Upper lobe of right lung (tissue), 1 donor: ENCODE results near the gene PRKCA. TPM values are rescaled to one million over a fixed set of nuclear protein-coding genes. Genes with fewer than 3 reads are reported as not detected.
"Not testable (repeated sequence)": the region's sequence is repeated elsewhere in the genome, so short reads cannot be mapped to it uniquely, and the experiment has no call there.

Source experiments
- ATAC-seq: fragments of 200-7000 bp; cut with Tn5 transposase; one replicate; pipeline ENCODE4 v1.9.1; 2020; ENCODE audit warnings: mild to moderate bottlenecking, moderate library complexity
- DNase-seq: peaks from one replicate; pipeline ENCODE4 v3.0.0-alpha.2; 2020
- H3K27ac ChIP-seq: fragments of 200-600 bp; one replicate; pipeline ENCODE4 v1.8.0; 2022
- H3K27me3 ChIP-seq: fragments of 200-600 bp; one replicate; pipeline ENCODE4 v1.8.0; 2022; ENCODE audit warnings: mild to moderate bottlenecking
- H3K36me3 ChIP-seq: fragments of 200-600 bp; one replicate; pipeline ENCODE4 v1.8.0; 2022
- H3K4me1 ChIP-seq: fragments of 200-600 bp; one replicate; pipeline ENCODE4 v1.8.0; 2022
- H3K4me3 ChIP-seq: fragments of 200-600 bp; one replicate; pipeline ENCODE4 v1.8.0; 2022; ENCODE audit warnings: mild to moderate bottlenecking
- H3K9me3 ChIP-seq: fragments of 200-600 bp; one replicate; pipeline ENCODE4 v1.8.0; 2022
- intact Hi-C: fragments of 100-400 bp; cut with DNase I; formaldehyde crosslinking; loops from one replicate; pipeline ENCODE4 v1.11.0; 2022
- total RNA-seq: library from RNA; stranded (reverse); fragmentation: NEBNext Ultra II Directional; extraction: Animal tissue kit (Norgen Biotek cat#: 25700); gene quantifications from one replicate; pipeline ENCODE4 v1.2.1, GENCODE V29; 2021
- TF ChIP-seq, protein P1 (sequence below): fragments of 200-600 bp; IDR thresholded peaks from one replicate; pipeline ENCODE4 v1.8.0; 2022; ENCODE audit warnings: antibody characterized with exemption
- donor health status: DM: no; HTN: yes; CAD: no; lungs with severe emphysema.

Gene PRKCA
- total RNA-seq, 1 donor from 2014 or later: 43.4 TPM

DNA sequence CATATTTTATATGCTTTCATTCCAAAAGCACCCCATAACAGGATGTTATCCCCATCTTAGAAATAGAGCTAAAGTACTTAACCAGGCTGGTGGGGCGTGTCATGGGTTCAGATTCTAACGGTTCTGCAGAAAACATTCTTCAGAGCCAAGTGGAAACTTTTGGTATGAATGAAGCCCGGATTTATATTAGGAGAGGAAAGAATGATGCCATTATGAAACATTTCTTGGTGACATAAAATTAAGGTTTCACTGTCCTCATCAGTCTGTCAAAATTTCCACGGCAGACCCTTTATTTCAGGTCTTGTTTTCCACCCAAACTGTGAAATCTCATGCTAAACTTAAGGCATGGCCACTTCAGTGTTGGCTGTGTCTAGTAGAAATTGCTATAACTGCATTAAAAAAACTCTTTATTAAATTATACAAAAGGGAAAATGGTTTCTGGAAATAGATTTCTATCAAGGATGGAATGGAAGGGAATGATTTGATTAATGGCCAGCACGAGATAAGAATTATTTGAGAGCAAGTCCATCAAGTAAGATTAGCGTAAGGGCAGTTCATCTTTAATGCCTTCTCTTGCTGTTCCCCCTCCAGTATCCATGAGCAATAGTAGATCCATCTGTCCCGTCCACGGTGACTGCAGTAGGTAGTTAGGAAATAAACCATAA is 11.7 kb downstream of the PRKCA start:
- TF ChIP-seq, protein P1, sequence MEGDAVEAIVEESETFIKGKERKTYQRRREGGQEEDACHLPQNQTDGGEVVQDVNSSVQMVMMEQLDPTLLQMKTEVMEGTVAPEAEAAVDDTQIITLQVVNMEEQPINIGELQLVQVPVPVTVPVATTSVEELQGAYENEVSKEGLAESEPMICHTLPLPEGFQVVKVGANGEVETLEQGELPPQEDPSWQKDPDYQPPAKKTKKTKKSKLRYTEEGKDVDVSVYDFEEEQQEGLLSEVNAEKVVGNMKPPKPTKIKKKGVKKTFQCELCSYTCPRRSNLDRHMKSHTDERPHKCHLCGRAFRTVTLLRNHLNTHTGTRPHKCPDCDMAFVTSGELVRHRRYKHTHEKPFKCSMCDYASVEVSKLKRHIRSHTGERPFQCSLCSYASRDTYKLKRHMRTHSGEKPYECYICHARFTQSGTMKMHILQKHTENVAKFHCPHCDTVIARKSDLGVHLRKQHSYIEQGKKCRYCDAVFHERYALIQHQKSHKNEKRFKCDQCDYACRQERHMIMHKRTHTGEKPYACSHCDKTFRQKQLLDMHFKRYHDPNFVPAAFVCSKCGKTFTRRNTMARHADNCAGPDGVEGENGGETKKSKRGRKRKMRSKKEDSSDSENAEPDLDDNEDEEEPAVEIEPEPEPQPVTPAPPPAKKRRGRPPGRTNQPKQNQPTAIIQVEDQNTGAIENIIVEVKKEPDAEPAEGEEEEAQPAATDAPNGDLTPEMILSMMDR: no peak
- no peaks in the 10 kb centered on the region for H3K27me3 ChIP-seq
- no peaks in the 10 kb centered on the region for H3K9me3 ChIP-seq
- H3K4me3 ChIP-seq: no peak overlapping the region
- no peak overlapping the region for H3K27ac ChIP-seq
- DNase-seq (no peak), ATAC-seq (no peak)
- intact Hi-C loops: no loop called here
- no peaks in the 10 kb centered on the region for H3K36me3 ChIP-seq
- no peaks in the 10 kb centered on the region for H3K4me1 ChIP-seq

DNA sequence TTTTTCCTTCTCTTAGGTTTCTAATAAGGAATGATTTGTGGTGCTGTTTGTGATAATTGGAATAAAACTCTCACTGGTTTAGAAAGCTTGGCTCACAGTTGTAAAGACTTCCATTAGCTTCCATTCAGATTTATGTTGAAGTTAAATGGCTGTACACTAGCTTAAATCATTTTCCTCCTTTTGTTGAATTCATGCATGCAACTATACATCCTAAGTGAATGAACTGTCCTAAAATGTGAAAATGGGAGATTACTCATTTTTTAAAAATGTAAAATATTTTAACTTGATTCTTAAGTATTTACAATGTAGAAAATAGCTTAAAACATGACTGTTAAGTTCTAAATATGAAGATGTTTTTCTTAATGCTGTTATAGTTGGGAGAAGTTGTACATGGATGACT is 15.2 kb downstream of the PRKCA start:
- no peaks in the 10 kb centered on the region for H3K4me1 ChIP-seq
- H3K9me3 ChIP-seq: peaks cover 8% of the 10 kb centered on the region
- no peaks in the 10 kb centered on the region for H3K27me3 ChIP-seq
- DNase-seq: no peak
- intact Hi-C loops: no loop called here
- no peaks in the 10 kb centered on the region for H3K36me3 ChIP-seq
- no peak overlapping the region for H3K4me3 ChIP-seq
- no peak overlapping the region for H3K27ac ChIP-seq
- TF ChIP-seq, protein P1: no peak
- no peak for ATAC-seq

DNA sequence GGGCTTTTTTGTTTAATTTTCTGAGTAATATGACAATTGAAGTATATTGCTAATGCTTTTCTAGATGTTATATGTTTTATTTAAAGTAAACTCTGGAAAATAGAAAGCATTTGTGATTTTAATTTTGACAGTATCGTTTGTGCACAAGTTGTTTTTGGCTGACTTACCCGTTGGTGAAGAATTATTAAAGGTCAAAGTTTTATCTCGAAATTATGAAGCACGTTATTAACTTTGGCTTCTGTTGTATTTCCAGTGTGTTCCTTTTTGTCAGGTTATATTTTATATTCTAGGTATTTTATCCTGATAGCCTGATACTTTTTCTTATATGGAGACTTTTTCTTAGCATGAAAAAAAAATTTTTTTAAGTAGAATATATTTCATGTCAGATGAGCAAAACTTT is 16.8 kb downstream of the PRKCA start:
- peaks cover 8% of the 10 kb centered on the region for H3K9me3 ChIP-seq
- no peaks in the 10 kb centered on the region for H3K36me3 ChIP-seq
- intact Hi-C loops: no loop called here
- ATAC-seq: no peak
- no peak overlapping the region for H3K27ac ChIP-seq
- H3K27me3 ChIP-seq: no peaks in the 10 kb centered on the region
- TF ChIP-seq, protein P1: no peak
- DNase-seq: no peak
- H3K4me3 ChIP-seq: no peak overlapping the region
- H3K4me1 ChIP-seq: no peaks in the 10 kb centered on the region

DNA sequence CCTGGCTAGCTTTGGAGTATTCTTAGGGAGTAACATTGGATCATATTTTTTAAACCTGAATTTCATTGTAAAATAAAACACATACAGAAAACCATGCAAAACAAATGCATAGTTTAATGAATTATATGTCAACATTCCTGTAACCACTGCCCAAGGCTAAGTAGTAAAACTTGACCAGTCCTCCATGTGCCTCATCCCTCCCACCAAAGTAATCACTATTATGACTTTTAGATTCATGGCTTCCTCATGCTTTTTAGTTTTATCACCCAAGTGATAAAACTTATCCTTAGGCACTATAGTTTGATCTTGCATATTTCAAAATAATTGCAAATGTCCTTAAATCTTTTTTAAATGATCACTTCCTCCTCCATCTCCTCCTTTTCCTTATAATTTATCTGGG is 20.4 kb downstream of the PRKCA start:
- intact Hi-C loops: no loop called here
- no peaks in the 10 kb centered on the region for H3K4me1 ChIP-seq
- peaks cover 8% of the 10 kb centered on the region for H3K9me3 ChIP-seq
- DNase-seq: no peak
- H3K27ac ChIP-seq: no peak overlapping the region
- no peaks in the 10 kb centered on the region for H3K36me3 ChIP-seq
- H3K4me3 ChIP-seq: no peak overlapping the region
- ATAC-seq: no peak
- no peaks in the 10 kb centered on the region for H3K27me3 ChIP-seq
- TF ChIP-seq, protein P1: no peak

DNA sequence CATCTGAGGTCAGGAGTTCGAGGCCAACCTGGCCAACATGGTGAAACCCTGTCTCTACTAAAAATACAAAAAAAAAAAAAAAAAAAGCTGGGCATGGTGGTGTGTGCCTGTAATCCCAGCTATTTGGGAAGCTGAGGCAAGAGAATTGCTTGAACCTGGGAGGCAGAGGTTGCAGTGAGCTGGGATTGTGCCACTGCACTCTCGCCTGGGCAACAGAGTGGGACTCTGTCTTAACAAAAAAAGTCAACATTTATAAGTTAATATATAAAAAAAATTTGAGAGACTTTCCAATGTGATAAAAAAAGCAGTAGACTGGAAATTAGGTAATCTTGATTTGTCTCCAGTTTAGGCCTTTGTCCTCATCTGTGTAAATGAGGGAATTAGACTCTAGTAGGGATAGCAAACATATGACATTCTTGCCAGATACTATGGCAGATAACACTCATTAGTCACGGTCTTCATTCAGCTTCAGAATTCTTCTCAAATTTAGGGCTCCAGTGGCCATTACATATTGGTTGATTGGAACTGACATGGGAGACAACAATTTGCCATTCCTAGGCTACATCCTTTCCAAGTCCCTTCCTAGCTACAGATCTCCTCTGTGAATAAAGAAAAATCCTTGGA is 22.1 kb downstream of the PRKCA start:
- H3K36me3 ChIP-seq, DNase-seq, ATAC-seq, intact Hi-C loops, H3K27me3 ChIP-seq, H3K4me1 ChIP-seq, H3K27ac ChIP-seq, H3K4me3 ChIP-seq, H3K9me3 ChIP-seq: not testable (repeated sequence)

DNA sequence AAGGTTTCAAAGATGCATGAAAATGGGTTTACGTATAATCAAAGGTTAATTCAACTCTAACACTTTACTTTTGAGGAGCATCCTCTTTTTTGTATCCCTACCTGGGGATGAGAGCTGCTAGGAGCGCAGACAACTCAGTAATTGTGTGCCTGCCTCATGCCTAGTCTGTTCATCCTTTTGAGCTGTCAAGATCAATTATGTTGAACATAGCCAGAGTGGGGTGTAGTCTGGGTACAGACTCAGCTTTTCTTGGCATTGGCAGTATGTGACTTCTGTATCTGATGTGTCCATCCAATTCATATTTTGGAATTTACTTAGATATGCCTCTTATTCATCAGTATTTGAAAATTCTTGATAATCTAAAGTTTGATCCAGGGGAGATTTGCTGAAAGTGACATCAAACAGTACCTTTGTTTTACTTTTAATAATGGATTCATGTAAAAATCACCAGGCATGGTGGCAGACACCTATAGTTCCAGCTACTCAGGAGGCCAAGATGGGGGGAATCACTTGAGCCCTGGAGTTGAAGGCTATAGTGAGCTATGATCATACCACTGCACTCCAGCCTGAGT is 24.1 kb downstream of the PRKCA start:
- peaks cover 7% of the 10 kb centered on the region for H3K9me3 ChIP-seq
- no peak for ATAC-seq
- no peak for DNase-seq

More for the DNA sequence above, 24.1 kb downstream of the PRKCA start:
- TF ChIP-seq, protein P1: no peak
- Histone ChIP-seq H3K4me3 (no peak overlapping the region), H3K36me3 (no peaks in the 10 kb centered on the region), H3K4me1 (no peaks in the 10 kb centered on the region), H3K27ac (no peak overlapping the region), H3K27me3 (no peaks in the 10 kb centered on the region)
- intact Hi-C loops: no loop called here
